Lower lobe of right lung (tissue), 2 donors: ENCODE data around the gene B4GALNT1. TPM values are rescaled to one million over a fixed set of nuclear protein-coding genes. Genes with fewer than 3 reads are reported as not detected.
A peak's percentile ranks its signal among the peaks of the same experiment; 100 is the strongest.
"Not testable (repeated sequence)": the region's sequence is repeated elsewhere in the genome, so short reads cannot be mapped to it uniquely, and the experiment has no call there.

ENCODE experiments used
- ATAC-seq, 2 donors: fragments of 200-7000 bp; cut with Tn5 transposase; one replicate each; pipeline ENCODE4 v1.9.1; 2020 to 2022; ENCODE audit warnings: mild to moderate bottlenecking in 2 of 2, moderate library complexity in 2 of 2
- DNase-seq: peaks from one replicate; pipeline ENCODE4 v3.0.0-alpha.2; 2020
- H3K27ac ChIP-seq: fragments of 200-600 bp; one replicate; pipeline ENCODE4 v1.8.0; 2022
- H3K27me3 ChIP-seq: fragments of 200-600 bp; one replicate; pipeline ENCODE4 v1.8.0; 2022; ENCODE audit warnings: low read depth
- H3K36me3 ChIP-seq: fragments of 200-600 bp; one replicate; pipeline ENCODE4 v1.8.0; 2022; ENCODE audit warnings: mild to moderate bottlenecking
- H3K4me1 ChIP-seq: fragments of 200-600 bp; one replicate; pipeline ENCODE4 v1.8.0; 2022
- H3K4me3 ChIP-seq: fragments of 200-600 bp; one replicate; pipeline ENCODE4 v1.8.0; 2022; ENCODE audit warnings: mild to moderate bottlenecking
- H3K9me3 ChIP-seq: fragments of 200-600 bp; one replicate; pipeline ENCODE4 v1.8.0; 2022
- intact Hi-C: fragments of 100-400 bp; cut with DNase I; formaldehyde crosslinking; loops from one replicate; pipeline ENCODE4 v1.11.0; 2022
- total RNA-seq: library from RNA; stranded (reverse); fragmentation: NEBNext Ultra II Directional; extraction: Animal tissue kit (Norgen Biotek cat#: 25700); gene quantifications from one replicate; pipeline ENCODE4 v1.2.1, GENCODE V29; 2021
- TF ChIP-seq, protein P1 (sequence below): fragments of 200-600 bp; IDR thresholded peaks from one replicate; pipeline ENCODE4 v1.8.0; 2022; ENCODE audit warnings: antibody characterized with exemption, mild to moderate bottlenecking
- donor health status: DM: no; HTN: yes; CAD: no; lungs with severe emphysema.

The B4GALNT1 gene
- total RNA-seq, 1 donor from 2014 or later: 0.89 TPM

DNA sequence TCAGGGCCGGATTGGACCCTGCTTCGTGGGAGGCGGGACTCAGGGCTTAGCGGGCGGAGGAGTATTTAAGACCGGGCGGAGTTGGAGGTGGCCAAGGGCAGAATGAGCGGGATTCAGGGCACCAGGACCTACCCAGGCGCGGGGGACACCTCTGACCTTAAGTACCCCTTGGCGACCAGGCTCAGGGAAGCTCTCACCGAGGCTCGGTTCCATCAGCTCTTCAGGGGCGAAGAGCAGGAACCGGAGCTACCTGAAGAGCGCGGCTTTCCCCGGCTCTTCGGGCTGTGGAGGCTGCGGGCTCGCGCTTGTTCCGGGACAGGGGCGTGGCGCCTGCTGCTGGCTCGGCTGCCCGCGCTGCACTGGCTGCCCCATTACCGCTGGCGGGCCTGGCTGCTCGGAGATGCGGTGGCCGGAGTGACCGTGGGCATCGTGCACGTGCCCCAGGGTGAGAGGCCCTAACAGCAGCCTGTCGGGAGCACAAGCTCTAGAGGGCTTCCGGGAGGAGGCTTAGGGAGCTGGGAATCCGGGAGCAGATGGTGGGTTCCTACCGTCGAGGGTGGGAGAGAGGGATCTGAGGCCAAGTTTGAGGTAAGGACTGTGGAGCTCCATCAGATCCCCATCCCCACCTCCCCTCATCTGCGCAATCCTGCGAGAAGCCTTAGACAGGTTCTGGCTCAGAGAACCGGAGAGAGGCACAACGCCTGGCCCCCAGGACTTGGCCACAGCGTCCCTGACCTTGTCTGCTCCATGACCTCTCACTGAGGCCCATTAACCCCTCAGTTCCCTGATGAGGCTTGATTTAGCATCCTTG, 13.4 kb downstream of the B4GALNT1 start:
- H3K9me3 ChIP-seq: no peaks in the 10 kb centered on the region
- H3K27ac ChIP-seq: no peak overlapping the region
- H3K36me3 ChIP-seq: no peaks in the 10 kb centered on the region
- TF ChIP-seq, protein P1, sequence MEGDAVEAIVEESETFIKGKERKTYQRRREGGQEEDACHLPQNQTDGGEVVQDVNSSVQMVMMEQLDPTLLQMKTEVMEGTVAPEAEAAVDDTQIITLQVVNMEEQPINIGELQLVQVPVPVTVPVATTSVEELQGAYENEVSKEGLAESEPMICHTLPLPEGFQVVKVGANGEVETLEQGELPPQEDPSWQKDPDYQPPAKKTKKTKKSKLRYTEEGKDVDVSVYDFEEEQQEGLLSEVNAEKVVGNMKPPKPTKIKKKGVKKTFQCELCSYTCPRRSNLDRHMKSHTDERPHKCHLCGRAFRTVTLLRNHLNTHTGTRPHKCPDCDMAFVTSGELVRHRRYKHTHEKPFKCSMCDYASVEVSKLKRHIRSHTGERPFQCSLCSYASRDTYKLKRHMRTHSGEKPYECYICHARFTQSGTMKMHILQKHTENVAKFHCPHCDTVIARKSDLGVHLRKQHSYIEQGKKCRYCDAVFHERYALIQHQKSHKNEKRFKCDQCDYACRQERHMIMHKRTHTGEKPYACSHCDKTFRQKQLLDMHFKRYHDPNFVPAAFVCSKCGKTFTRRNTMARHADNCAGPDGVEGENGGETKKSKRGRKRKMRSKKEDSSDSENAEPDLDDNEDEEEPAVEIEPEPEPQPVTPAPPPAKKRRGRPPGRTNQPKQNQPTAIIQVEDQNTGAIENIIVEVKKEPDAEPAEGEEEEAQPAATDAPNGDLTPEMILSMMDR: no peak
- DNase-seq (no peak), ATAC-seq (peak; percentile 56 to 77)
- H3K4me1 ChIP-seq: peaks cover 23% of the 10 kb centered on the region
- H3K27me3 ChIP-seq: peaks cover 70% of the 10 kb centered on the region
- no peak overlapping the region for H3K4me3 ChIP-seq
- intact Hi-C loops: no loop called here

GRCh38 chr12:57618966-57619433, 14.0 kb downstream of the B4GALNT1 start:
- TF ChIP-seq, protein P1: no peak
- Histone ChIP-seq H3K27ac (no peak overlapping the region), H3K27me3 (peaks cover 64% of the 10 kb centered on the region), H3K9me3 (no peaks in the 10 kb centered on the region), H3K4me1 (peaks cover 23% of the 10 kb centered on the region), H3K36me3 (no peaks in the 10 kb centered on the region), H3K4me3 (no peak overlapping the region)
- intact Hi-C loops: no loop called here
- DNase-seq (no peak), ATAC-seq (no peak)

DNA sequence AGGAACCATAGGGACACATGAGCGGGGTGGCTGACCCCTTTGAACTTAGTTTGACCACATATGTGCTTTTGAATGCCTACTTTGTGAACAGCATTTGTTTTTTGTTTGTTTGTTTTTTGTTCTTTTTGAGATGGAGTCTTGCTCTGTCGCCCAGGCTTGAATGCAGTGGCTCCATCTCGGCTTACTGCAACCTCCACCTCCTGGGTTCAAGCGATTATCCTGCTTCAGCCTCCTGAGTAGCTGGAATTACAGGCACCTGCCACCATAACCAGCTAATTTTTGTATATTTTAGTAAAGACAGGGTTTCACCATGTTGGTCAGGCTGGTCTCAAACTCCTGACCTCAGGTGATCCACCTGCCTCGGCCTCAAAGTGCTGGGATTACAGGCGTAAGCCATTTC, 14.6 kb downstream of the B4GALNT1 start:
- H3K9me3 ChIP-seq, H3K36me3 ChIP-seq, H3K27ac ChIP-seq, H3K4me3 ChIP-seq, ATAC-seq, DNase-seq, intact Hi-C loops: not testable (repeated sequence)
- Histone ChIP-seq H3K4me1 (peaks cover 23% of the 10 kb centered on the region), H3K27me3 (peaks cover 58% of the 10 kb centered on the region)

GRCh38 chr12:57617942-57618341, 15.1 kb downstream of the B4GALNT1 start:
- TF ChIP-seq, protein P1: no peak
- H3K36me3 ChIP-seq: no peaks in the 10 kb centered on the region
- no peak overlapping the region for H3K4me3 ChIP-seq
- ATAC-seq (no peak), DNase-seq (no peak)
- no peaks in the 10 kb centered on the region for H3K9me3 ChIP-seq
- H3K4me1 ChIP-seq: peaks cover 23% of the 10 kb centered on the region
- intact Hi-C loops: no loop called here
- H3K27me3 ChIP-seq: peaks cover 56% of the 10 kb centered on the region
- no peak overlapping the region for H3K27ac ChIP-seq

- no peak for DNase-seq
- no peak overlapping the region for H3K27ac ChIP-seq
- H3K36me3 ChIP-seq: no peaks in the 10 kb centered on the region
- no peak overlapping the region for H3K4me3 ChIP-seq
- H3K4me1 ChIP-seq: peaks cover 24% of the 10 kb centered on the region
- H3K9me3 ChIP-seq: no peaks in the 10 kb centered on the region
- peaks cover 53% of the 10 kb centered on the region for H3K27me3 ChIP-seq
- ATAC-seq: no peak
- TF ChIP-seq, protein P1: no peak
- intact Hi-C loops: no loop called here
These were observed 16.5 kb downstream of the B4GALNT1 start for GRCh38 chr12:57616383-57617101.

- ATAC-seq (no peak), DNase-seq (no peak)
- H3K27ac ChIP-seq: no peak overlapping the region
- no peak overlapping the region for H3K4me3 ChIP-seq
- H3K9me3 ChIP-seq: no peaks in the 10 kb centered on the region
- no peaks in the 10 kb centered on the region for H3K36me3 ChIP-seq
- H3K4me1 ChIP-seq: peaks cover 24% of the 10 kb centered on the region
- TF ChIP-seq, protein P1: no peak
- H3K27me3 ChIP-seq: peaks cover 48% of the 10 kb centered on the region
- intact Hi-C loops: no loop called here
These were observed 17.4 kb downstream of the B4GALNT1 start for GRCh38 chr12:57615637-57616036.
